Hepatocyte (in vitro differentiated cells): Measurements from ENCODE around the gene APEX2. TPM values are rescaled to one million over a fixed set of nuclear protein-coding genes. Genes with fewer than 3 reads are reported as not detected.

Experiments
- DNase-seq: peaks from one replicate; pipeline ENCODE4 v3.0.0-alpha.2; 2016; ENCODE audit warnings: low spot score
- H2AFZ ChIP-seq: fragments of 200-600 bp; sonication (generic); 2 replicates; pipeline ENCODE4 v1.6.0; 2016; ENCODE audit warnings: antibody characterized with exemption, mild to moderate bottlenecking
- H3K27ac ChIP-seq: fragments of 200-600 bp; sonication (generic); 2 replicates; pipeline ENCODE4 v1.5.1; 2016; ENCODE audit warnings: mild to moderate bottlenecking
- H3K27me3 ChIP-seq: fragments of 200-600 bp; sonication (generic); 2 replicates; pipeline ENCODE4 v1.6.1; 2016
- H3K36me3 ChIP-seq: fragments of 200-600 bp; sonication (generic); replicated peaks from 2 replicates; pipeline ENCODE4 v1.5.1; 2016; ENCODE audit warnings: low read depth; ENCODE audit not compliant: insufficient read depth
- H3K4me1 ChIP-seq: fragments of 200-600 bp; sonication (generic); 2 replicates; pipeline ENCODE4 v1.5.1; 2016; ENCODE audit warnings: mild to moderate bottlenecking, moderate library complexity; ENCODE audit not compliant: insufficient read depth
- H3K4me2 ChIP-seq: fragments of 200-600 bp; sonication (generic); 2 replicates; pipeline ENCODE4 v1.6.0; 2016
- H3K4me3 ChIP-seq: fragments of 200-600 bp; sonication (generic); 2 replicates; pipeline ENCODE4 v1.5.1; 2016; ENCODE audit warnings: mild to moderate bottlenecking
- H3K79me2 ChIP-seq: fragments of 200-600 bp; sonication (generic); 2 replicates; pipeline ENCODE4 v1.6.0; 2017; ENCODE audit warnings: mild to moderate bottlenecking
- H3K9me2 ChIP-seq: fragments of 200-600 bp; sonication (generic); replicated peaks from 2 replicates; pipeline ENCODE4 v1.6.0; 2017; ENCODE audit warnings: mild to moderate bottlenecking; ENCODE audit not compliant: insufficient read depth
- H3K9me3 ChIP-seq: fragments of 200-600 bp; sonication (generic); 2 replicates; pipeline ENCODE4 v1.5.1; 2016; ENCODE audit warnings: low read depth, mild to moderate bottlenecking
- H4K20me1 ChIP-seq: fragments of 200-600 bp; sonication (generic); 2 replicates; pipeline ENCODE4 v1.6.0; 2016; ENCODE audit warnings: mild to moderate bottlenecking; ENCODE audit not compliant: insufficient read depth, poor library complexity, severe bottlenecking
- EZH2 ChIP-seq: fragments of 200-600 bp; sonication (generic); IDR thresholded peaks from 2 replicates; pipeline ENCODE4 v1.6.1; 2016; ENCODE audit warnings: antibody characterized with exemption, mild to moderate bottlenecking, borderline replicate concordance
- EZH2phosphoT487 ChIP-seq: fragments of 200-600 bp; sonication (generic); IDR thresholded peaks from one replicate; pipeline ENCODE4 v1.6.1; 2018; ENCODE audit warnings: antibody characterized with exemption, mild to moderate bottlenecking, low read depth, moderate library complexity; ENCODE audit not compliant: unreplicated experiment, severe bottlenecking
- WGBS: methylation state at CpG from one replicate; pipeline ENCODE4 v1.1.6; 2016; ENCODE audit warnings: low lambda C conversion rate; ENCODE audit errors: missing lambda C conversion rate; 5-methylcytosine and 5-hydroxymethylcytosine counted together
- polyA plus RNA-seq: library from polyadenylated mRNA; unstranded; fragments of >200 nt; fragmentation: Nextera tagmentation; extraction: Ambion mirVana; gene quantifications from 2 replicates; pipeline ENCODE4 v1.2.1, GENCODE V29; 2016
- total RNA-seq: library from RNA; depleted of rRNA; stranded (reverse); fragments of >200 nt; gene quantifications from 2 replicates; pipeline ENCODE4 v1.2.3, GENCODE V29; 2014
- TF ChIP-seq, protein P1 (sequence below): fragments of 200-600 bp; sonication (generic); IDR thresholded peaks from 2 replicates; pipeline ENCODE4 v1.5.1; 2016; ENCODE audit warnings: antibody characterized with exemption, mild to moderate bottlenecking; ENCODE audit not compliant: poor library complexity

APEX2 gene
- total and polyA plus RNA-seq, 2 experiments from 2014 or later, result 13.8 to 19.1 TPM

DNA sequence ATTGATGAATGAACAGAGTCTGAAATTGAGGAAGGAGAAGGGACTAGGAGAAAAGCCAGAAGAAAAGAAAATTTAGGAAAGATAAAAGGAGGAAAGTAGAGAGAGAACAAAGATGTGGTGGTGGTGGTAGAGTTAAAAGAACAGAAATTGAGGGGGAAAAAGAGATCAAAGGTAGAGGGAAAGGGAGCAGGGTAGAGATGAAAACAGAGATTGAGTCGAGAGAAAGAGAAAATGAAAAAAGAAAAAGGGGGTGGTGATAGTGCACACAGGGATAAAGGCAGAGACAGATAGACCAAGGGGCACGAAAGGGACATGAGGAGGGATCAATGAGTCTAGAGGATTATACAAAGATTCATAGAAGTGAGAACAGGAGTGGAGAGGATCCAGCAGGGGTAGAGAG is 26.7 kb downstream of the APEX2 start:
- no peaks in the 10 kb centered on the region for H3K4me1 ChIP-seq

DNA sequence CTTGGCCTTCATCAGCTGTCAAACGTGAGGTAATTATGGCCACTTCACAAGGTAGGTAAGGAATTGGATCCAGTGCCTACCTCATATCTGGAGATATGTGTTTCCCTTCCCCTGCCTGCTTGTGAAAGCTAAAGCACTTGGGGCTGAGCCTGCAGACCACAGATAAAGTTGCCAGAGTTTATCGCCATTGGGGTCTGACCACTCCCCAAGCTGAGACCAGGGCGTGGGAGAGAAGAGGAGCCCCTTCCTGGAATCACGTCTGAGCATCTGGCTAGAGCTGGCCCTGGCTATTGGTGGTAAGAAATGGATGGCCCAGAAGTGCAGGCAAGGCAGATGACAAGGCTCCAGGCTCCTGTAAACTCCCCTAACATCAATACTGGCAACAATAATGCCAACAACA is 27.9 kb downstream of the APEX2 start:
- H3K79me2 ChIP-seq, result no peaks in the 10 kb centered on the region
- 57% methylated on average over 4 of the region's 4 CpGs for WGBS
- H3K4me1 ChIP-seq, result no peaks in the 10 kb centered on the region
- no peak overlapping the region for H2AFZ ChIP-seq
- no peak for TF ChIP-seq EZH2phosphoT487
- TF ChIP-seq, protein P1, sequence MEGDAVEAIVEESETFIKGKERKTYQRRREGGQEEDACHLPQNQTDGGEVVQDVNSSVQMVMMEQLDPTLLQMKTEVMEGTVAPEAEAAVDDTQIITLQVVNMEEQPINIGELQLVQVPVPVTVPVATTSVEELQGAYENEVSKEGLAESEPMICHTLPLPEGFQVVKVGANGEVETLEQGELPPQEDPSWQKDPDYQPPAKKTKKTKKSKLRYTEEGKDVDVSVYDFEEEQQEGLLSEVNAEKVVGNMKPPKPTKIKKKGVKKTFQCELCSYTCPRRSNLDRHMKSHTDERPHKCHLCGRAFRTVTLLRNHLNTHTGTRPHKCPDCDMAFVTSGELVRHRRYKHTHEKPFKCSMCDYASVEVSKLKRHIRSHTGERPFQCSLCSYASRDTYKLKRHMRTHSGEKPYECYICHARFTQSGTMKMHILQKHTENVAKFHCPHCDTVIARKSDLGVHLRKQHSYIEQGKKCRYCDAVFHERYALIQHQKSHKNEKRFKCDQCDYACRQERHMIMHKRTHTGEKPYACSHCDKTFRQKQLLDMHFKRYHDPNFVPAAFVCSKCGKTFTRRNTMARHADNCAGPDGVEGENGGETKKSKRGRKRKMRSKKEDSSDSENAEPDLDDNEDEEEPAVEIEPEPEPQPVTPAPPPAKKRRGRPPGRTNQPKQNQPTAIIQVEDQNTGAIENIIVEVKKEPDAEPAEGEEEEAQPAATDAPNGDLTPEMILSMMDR, result no peak
- TF ChIP-seq EZH2, result no peak
- H3K36me3 ChIP-seq, result no peaks in the 10 kb centered on the region
- H3K4me2 ChIP-seq, result no peak overlapping the region
- H3K9me2 ChIP-seq, result no peaks in the 10 kb centered on the region
- H3K4me3 ChIP-seq, result no peak overlapping the region
- no peaks in the 10 kb centered on the region for H3K27me3 ChIP-seq
- no peaks in the 10 kb centered on the region for H4K20me1 ChIP-seq
- no peak overlapping the region for H3K27ac ChIP-seq
- DNase-seq, result no peak
- no peaks in the 10 kb centered on the region for H3K9me3 ChIP-seq

More for the DNA sequence above, 26.7 kb downstream of the APEX2 start:
- no peak overlapping the region for H2AFZ ChIP-seq
- H3K27me3 ChIP-seq, result no peaks in the 10 kb centered on the region
- H4K20me1 ChIP-seq, result no peaks in the 10 kb centered on the region
- no peaks in the 10 kb centered on the region for H3K79me2 ChIP-seq
- 68% methylated on average over 2 of the region's 2 CpGs for WGBS
- no peaks in the 10 kb centered on the region for H3K36me3 ChIP-seq
- no peak overlapping the region for H3K4me3 ChIP-seq
- no peaks in the 10 kb centered on the region for H3K9me3 ChIP-seq
- no peak for DNase-seq
- H3K9me2 ChIP-seq, result no peaks in the 10 kb centered on the region
- H3K27ac ChIP-seq, result no peak overlapping the region
- TF ChIP-seq, protein P1, result no peak
- no peak for TF ChIP-seq EZH2
- TF ChIP-seq EZH2phosphoT487, result no peak
- no peak overlapping the region for H3K4me2 ChIP-seq

DNA sequence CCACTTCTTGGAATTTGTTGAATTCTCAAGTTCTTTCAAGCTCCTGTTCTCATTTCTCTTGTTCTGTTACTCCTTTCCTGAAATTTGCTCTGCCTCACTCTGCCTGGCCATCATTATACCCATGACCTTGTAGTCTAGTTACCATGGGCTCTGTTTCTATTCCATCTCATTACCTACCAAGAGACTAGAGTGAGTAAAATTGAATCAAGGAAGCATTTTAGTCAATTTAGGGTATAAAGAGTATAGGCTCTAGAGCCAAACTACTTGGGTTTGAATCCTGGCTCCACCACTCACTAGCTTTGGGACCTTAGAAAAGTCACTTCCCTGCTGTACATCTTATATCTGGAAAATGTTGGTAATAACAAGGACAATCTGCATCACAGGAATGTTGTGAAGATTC is 28.4 kb downstream of the APEX2 start:
- Histone ChIP-seq H2AFZ (no peak overlapping the region), H3K27ac (no peak overlapping the region), H3K4me1 (no peaks in the 10 kb centered on the region), H3K36me3 (no peaks in the 10 kb centered on the region), H3K4me3 (no peak overlapping the region), H3K9me3 (no peaks in the 10 kb centered on the region), H4K20me1 (no peaks in the 10 kb centered on the region), H3K4me2 (no peak overlapping the region), H3K27me3 (no peaks in the 10 kb centered on the region), H3K9me2 (no peaks in the 10 kb centered on the region), H3K79me2 (no peaks in the 10 kb centered on the region)
- TF ChIP-seq EZH2 (no peak), EZH2phosphoT487 (no peak)
- TF ChIP-seq, protein P1, result no peak
- DNase-seq, result no peak

DNA sequence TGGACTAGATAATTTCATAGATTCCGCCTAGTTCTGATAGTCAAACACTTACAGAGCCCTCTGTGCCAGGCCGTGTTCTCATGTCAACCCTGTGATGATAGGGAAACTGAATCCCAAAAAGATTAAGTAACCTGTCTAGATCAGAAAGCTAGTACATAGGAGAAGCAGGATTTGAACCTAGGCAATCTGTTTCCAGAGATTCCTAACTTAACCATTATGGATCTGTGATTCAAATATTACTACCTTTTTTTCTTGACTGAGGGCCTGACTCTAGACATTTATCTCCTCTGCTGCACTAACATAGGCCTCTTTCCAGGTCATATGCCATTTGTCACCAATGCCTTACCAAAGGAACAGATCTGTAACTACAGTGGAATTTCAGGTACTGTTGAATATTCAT is 29.1 kb downstream of the APEX2 start:
- no peaks in the 10 kb centered on the region for H3K27me3 ChIP-seq
- 62% methylated on average over 2 of the region's 2 CpGs for WGBS
- TF ChIP-seq EZH2phosphoT487 (no peak), EZH2 (no peak)
- TF ChIP-seq, protein P1, result no peak
- DNase-seq, result no peak
- H3K4me2 ChIP-seq, result no peak overlapping the region
- no peaks in the 10 kb centered on the region for H4K20me1 ChIP-seq
- no peaks in the 10 kb centered on the region for H3K36me3 ChIP-seq
- no peak overlapping the region for H3K27ac ChIP-seq
- H3K4me1 ChIP-seq, result no peaks in the 10 kb centered on the region
- no peak overlapping the region for H3K4me3 ChIP-seq
- no peaks in the 10 kb centered on the region for H3K9me2 ChIP-seq
- H3K9me3 ChIP-seq, result no peaks in the 10 kb centered on the region
- H2AFZ ChIP-seq, result no peak overlapping the region
- no peaks in the 10 kb centered on the region for H3K79me2 ChIP-seq
